Activated CD4-positive, CD25-positive, alpha-beta regulatory T cell treated with anti-CD3 and anti-CD28 coated beads, Interleukin-2, amount 50 U/mL, for 24 hours (primary cell): ENCODE data around the gene PACSIN3.
"Not testable (repeated sequence)": the region's sequence is repeated elsewhere in the genome, so short reads cannot be mapped to it uniquely, and the experiment has no call there.

Experiments
- ATAC-seq, 2 donors: fragments of 150-1000 bp; cut with Tn5 transposase; one replicate each; pipeline ENCODE4 v1.10.0; 2021; ENCODE audit warnings: mild to moderate bottlenecking in 1 of 2, moderate library complexity in 1 of 2

Gene PACSIN3

DNA sequence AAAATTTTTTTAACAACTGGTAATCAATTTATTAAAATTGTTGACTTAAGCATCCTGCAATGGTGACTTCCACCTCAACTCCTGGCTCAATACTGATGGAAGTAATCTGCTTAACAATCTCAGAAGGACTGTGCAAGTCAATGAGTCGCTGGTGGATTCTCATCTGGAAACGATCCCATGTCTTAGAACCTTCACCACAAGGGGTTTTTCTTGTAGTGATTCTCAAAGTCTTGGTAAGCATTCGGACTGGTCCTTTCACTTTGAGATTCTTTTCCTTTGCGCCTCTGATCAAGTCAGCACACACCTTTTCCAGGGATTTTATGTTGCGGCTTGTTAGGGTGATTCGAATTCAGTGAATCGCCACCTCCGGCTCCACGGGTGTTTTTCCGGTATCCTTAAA, 4.9 kb upstream of the PACSIN3 start:
- not testable (repeated sequence) for ATAC-seq

DNA sequence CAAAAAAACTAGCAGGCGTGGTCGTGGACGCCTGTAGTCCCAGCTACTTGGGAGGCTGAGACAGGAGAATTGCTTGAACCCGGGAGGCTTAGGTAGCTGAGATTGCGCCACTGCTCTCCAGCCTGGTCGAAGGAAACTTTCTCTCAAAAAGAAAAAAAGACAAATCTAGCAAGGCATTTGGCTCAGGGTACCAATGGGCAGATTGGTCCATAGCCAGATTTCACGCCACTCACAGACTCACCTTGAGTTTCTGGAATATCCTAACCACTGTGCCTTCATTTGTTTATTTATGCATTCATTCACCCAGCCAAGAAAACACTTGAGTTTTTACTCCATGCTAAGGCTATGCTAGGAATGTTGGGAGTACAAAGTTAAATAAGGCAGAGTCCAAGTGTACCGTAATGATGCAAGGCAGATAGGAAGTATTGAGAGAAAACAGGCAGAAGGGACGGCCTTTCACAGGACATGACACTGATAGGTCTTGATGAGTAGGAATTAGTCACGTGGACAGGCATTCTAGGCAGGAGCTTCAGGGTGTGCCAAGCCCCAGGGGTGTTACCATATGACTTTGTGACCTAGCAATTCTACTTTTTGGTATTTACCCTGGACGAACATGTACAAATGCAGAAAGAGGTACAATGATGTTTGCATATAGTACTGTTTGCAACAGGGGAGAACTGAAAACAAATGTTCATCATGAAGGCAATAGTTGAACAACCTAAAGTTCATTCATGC, 3.0 kb upstream of the PACSIN3 start:
- no peak for ATAC-seq

DNA sequence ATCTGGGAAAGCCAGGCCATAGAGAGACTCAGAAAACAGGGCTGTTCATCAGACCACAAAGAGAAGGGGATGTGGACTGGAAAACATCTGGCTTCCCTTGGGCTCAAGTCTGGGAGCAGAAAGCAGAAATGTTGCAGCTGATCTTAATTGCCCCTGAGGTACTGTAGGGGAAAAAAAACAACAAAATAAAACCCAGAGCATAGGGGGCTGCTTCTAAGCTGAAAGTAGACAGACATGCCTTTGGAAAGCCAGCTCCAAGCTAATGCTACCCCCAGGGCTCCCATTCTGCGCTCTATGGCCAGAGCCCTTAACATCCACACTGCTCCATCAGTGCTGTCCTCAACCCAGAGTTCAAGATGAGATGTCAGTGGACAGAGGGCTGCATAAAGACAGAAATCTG, 2.0 kb upstream of the PACSIN3 start:
- ATAC-seq, result no peak

DNA sequence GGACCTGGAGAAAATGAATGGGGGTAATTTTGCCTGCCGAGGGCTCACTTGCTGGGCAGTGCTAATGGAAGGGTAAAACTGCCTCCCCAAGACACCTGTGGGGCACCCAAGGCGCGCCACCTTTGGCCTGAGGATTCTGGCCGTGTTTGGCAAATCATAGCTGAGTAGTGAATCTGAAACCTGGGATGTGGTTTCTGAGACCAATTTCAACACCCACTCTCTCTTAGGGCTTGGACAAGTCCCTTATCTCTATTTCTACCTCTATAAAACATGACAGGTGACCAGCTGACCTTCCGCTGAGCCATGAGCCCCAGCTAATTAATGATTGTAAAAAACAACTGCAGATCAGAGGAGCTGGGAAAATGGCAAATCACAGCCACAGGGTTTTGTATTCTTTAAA, 1.5 kb upstream of the PACSIN3 start:
- no peak for ATAC-seq

DNA sequence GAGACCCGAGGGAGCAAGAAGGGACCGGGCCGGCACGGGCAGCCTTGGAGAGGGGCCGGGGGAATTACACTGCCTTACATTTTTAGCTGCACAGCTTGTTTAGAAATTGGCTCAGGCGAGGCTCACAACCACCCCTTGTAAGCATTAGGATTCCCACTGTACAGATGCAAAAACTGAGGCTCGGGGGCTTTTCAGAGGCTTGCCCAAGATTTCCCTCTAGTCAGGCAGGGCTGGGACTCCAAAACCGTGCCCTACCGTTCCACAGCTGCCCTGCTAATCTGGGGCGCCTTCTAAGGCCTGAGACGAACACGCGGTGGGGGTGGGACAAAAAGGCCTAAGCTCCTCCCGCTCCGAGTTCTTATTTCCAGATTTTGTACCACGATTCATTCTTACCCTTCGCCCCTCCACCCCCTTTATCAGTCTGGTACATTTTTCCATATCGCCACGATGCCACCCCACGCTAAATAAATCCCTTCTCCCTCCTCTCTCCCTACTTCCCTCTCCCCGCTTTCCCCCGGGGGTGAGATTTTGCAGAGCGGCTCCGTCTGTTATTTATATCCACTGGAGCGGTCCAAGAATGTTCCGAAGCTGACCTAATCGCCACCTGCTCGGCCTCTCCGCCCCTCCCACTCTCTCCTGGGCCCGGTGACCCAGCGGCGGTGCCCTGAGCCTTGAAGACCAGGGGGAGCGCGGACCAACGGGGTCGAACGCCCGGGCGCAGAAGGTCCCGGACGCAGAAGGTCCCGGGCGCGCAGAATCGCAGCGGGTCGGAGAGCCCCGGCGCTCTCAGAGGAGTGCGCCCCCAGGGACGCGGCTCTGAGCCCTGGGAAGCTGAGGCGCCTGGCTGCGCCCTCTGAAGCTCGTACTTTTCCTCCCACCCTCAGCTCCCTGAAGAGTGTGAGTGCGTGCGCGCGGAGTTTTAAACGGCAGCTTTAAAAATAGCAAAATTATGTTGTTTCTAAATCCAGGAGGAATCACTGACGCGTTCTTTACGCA, 764 bp upstream of the PACSIN3 start:
- ATAC-seq, result peak; percentile 57 to 66

DNA sequence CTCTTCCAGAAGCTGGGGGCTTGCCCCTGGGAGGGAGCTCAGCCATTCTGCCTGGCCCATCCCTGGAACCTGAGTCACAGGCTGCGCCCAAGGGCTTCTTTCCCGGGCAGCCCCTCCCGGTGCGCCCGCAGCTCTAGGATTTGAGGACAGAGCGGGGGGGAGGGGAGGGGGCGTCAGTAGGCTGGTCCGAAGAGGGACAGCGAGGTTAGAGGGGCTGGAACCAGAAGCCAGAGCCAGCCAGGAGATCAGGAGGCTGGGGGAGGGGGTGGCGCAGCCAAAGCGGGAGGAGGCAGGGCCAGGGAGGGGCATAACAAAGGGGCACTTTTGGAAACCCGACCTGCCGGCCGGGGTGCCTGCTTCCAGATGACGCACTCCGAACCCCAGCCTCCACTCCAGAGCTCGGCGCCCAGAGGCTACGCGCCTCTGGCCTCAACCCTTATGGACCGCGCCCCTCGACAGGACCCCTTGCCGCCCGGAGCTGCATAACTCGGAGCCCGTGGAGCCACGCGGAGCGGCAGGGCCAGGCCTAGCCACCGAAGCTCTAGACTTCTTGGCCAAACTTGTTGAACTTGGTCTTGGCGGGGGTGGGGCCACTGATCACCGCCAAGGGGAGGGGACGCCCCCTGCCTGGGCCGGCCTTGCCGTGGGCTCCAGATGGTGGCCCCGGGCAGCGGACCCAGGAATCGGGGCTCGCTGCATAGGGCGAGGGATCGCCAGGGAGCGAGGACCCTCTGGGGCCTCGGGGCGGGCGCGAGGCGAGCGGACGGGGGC, 744 bp downstream of the PACSIN3 start:
- ATAC-seq, result no peak

DNA sequence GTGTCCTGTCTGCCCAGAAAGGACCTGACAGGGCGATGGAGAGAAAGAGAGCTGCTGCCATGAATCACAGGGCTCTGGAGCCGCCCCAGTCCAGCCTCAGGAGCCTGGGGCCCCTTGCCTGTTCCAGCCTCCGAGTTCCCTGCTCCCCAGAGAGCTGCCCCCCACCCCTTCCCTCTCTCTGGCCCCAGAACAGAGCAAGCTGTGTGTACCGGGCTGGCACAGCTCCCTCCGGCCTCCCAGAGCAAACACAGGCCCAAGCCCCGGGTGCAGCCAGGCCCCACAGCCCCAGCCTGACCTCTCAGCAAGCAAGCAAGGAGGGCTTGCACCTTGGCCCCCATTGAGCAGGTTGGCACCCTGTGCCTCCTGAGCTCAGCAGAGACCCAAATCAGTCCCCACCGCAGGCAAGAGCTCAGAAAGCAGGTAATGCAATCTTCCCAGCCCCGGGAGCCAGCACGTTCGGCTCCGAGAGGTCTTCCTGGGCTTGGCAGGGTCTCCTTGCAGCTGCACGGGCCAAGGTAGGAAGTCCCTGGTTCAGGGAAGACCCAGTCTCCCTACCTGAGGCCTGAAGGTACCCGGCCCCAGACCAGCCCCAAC, 1.4 kb downstream of the PACSIN3 start:
- no peak for ATAC-seq

DNA sequence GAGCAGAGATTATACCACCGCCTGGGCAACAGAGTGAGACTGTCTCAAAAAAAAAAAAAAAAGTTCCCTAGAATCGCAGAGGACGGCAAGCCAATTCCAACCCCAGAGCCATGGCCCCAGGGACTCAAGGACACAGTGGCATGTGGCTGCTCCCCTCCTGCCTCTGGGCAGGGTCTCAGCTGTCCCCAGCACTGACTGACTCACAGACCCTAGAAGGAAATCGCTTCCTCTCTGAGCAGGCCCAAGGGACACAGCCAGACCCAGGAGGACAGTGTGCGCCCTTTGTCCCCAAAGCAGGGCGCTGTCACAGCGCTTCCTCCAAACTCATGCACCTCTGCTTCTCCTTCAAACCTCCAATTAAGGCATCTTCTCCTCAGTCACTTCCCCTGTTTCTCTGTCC, 2.3 kb downstream of the PACSIN3 start:
- ATAC-seq, result no peak

DNA sequence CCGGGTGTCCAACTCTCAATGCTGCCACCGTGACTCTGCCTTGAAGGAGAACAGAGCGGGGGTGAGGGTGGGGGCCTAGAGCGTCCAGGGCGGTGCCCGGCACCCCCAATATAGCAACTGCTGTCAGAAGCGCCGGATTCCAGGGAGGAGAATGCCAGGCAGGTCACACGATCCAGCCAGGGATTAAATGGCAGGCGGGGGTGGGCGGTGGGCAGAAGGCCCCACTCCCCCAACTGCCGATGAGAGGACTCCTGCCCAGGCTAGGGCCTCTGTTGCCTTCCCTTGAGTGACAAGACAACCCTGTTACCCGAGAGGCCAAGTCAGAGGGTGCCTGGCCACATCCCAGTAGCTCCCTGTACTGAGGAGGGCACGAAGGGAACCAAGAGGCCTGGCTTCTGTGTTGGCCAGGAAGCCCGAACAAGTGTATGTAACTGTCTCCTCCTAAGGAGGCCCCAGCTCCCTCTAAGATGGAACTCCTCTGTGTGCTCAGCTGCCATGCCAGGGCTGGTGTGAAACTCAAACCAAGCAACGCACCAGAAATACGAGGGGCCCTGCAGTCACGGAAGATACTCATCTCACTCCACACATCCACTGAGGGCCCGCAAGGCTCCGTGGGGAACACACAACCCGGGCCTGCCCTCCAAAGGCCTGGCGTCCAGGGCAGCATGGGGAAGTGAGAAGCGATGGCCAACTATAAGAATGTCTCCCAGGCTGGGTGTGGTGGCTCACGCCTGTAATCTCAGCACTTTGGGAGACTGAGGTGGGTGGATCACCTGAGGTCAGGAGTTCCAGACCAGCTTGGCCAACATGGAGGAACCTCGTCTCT, 3.0 kb downstream of the PACSIN3 start:
- ATAC-seq, result no peak

DNA sequence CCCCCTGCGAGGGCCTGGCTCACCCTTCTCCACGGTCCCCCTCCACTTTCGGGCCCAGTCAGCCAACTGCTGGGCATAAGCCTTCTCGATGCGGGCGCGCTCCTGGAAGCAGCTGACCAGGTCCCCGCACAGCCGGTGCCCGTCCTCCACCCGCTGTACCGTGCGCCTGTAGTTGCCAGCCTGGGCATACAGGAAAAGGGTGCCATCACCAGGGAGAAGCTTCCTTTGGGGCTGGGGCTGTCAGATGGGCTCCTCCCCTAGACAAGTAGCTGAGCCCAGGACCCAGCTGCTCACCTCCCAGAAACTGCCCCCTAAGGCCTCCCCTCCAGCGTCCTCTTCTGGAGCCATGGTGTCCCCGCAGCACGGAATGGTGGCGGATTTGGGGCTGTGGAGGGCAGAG, 3.9 kb downstream of the PACSIN3 start:
- ATAC-seq, result no peak

DNA sequence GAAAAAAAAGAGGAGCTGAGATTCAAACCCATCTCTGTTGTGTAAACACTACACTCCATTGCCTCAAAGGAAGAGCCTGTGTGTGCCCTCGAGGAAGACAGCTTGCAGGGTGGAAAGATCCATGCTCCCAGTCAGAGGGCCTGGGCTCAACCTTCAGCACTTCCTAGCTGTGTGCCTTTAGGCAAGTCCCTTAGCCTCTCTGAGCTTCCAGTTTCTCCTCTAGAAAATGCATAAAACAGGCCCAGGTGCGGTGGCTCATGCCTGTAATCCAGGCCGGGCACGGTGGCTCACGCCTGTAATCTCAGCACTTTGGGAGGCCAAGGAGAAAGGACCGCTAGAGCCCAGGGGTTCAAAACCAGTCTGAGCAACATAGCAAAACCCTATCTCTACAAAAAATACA, 5.0 kb downstream of the PACSIN3 start:
- no peak for ATAC-seq

DNA sequence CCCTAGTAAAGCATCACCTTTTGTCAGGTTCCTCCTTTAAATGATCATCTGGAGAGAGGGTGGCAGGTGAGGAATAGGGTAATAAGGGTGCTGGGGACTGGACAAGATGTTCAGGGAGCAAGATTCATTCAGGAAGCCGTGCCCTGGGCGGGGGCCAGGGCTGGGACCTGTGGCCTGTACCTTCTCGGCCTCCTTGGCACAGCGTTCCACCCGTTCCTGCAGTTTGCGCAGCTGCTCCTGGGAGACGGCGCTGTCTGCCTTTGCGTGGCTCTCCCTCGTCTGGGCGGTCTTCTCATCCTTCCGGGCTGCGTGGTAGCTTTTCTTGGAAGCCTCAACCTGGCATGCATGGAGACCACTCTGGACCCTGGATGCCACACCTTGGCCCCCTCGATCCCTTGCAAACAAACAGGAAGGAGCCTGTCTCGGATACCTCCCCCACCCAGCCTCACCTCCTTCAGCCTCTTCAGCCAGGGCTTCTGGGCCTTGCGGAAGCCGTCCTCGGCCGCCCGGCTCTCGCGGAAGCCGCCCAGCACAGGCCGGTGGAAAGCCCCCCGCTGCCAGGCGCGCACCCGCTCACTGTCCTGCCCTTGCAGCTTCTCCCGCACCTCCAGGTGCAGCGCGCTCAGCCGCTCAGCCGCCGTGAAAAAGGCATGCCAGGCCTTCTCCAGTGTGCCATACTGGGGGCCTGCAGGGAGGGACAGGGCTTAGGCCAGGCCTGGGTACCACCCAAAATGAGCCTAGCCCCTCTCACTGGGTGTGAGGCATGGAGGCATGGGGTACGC, 6.0 kb downstream of the PACSIN3 start:
- no peak for ATAC-seq

DNA sequence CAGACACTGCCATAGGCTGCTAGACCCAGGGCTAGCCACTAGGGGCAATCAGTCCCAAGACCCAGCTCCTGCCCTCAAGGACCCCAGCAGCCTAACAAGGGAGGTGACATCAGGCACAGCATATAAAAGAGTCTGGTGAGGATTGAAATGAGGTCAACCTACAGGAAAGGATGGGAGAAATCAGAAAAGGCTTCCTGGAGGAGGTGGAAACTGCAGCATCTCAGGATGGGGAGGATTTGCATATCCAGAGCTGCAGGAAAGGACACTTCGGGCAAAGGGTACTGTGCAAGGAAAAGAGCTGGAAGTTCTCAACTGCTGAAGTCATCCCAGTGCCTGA, 6.6 kb downstream of the PACSIN3 start:
- no peak for ATAC-seq

DNA sequence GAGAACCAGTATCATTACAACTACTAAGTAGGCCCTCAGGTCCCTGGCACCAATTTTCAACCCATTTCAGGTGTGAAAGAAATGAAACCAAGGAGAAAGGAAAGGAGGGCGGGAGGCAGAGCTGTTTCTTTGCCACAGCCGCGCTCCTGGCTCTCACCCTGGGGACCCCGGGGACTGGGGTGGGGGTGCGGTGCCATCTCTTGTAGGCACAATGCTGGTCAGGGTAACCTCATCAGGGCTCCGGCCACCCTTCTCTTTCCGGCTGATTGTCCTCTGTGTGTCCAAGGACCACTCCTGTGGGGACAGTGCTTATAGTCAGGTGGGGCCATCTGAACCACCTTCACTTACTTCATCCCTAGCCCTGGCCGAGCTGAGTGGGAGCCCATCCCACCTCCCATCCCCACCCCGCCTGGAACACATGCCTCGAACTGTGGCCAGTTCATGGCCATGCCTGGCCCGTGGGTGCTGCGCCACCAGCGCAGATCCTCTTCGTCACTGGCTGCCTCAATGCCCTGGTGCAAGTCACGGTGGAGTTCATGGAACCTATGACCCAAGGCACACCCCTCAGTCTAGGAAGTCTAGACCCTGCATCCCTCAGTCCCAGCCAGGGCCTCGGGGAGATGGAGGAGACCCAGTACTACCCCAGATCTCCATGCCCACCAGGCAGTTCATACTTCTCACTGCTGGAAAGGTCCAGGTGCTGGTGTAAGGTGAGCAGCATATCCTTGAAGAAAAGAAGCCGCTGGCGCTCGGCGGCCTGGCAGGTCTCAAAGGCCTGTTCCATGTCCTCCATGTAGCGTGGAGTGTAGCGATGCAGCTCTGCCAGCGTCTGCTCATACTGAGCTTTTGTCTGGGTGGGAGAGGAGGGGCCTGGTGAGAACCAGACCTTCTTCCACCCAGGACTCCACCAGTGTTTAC, 7.2 kb downstream of the PACSIN3 start:
- no peak for ATAC-seq

DNA sequence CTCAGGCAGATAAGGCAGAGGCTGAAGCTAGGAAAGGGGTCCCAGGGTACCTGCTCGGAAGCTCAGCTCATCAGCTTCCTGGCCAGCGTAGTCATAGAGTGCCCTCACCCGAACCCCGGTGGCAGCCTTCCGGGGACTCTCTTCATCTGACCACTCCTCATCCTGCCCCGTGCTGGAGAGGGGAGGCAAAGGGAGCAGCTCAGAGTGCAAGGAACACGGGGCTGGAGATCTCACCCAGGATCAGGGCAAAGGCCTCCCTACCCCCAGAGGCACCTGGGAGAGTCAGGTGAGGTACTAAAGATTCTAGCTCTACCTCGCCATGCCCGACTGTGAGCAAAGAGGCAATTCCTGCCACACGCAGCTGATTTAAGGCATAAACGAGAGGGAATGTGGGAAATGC, 7.9 kb downstream of the PACSIN3 start:
- ATAC-seq, result no peak

DNA sequence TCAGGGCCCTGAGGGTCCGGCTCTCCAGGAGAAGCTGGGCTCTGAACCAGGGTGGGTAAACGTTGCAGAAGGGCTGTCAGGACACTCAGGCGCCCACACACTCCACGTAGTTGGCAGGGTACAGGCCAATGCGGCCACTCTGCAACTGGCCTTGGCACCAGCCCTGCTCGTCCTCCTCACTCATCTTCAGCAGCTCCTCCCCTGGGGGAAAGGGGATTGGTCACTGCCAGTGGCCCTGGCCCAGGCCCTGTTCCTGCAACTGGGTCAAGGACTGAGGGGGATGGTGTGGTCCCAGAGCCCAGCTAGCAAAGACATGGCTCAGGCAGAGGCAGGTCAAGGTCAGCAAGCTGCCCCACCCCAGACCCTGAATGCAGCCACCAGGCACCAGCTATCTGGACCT, 8.4 kb downstream of the PACSIN3 start:
- ATAC-seq, result no peak

DNA sequence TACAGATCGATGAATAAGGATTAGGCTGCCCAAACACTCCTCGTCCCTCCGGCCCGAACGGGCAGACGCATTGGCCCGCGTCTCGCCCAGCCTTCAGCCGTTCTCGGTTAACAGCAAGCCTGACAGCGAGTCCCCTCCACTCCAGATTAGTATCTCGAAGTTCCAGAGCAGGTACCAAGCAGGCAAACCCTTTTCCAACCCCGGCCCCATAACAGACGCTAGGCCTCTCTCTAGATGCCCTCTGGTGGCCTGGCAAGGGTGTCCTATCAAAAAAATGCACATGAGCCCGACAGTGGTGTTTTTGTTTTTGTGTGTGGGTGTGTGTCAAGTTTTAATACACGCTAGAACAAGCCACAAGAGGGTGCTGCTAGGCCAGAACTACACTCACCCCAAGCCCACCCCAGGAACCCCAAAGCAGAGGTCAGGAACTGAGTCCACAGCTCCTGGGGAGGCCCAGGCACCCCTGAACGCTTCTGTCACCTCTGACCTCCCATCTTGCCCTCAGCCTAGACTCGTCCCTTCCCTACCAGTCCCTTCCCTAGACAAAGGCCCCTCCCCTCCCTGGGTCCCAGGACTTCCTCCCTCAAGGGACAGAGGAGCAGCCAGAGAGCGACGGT, 8.9 kb downstream of the PACSIN3 start:
- ATAC-seq, result peak; percentile 63 to 65

DNA sequence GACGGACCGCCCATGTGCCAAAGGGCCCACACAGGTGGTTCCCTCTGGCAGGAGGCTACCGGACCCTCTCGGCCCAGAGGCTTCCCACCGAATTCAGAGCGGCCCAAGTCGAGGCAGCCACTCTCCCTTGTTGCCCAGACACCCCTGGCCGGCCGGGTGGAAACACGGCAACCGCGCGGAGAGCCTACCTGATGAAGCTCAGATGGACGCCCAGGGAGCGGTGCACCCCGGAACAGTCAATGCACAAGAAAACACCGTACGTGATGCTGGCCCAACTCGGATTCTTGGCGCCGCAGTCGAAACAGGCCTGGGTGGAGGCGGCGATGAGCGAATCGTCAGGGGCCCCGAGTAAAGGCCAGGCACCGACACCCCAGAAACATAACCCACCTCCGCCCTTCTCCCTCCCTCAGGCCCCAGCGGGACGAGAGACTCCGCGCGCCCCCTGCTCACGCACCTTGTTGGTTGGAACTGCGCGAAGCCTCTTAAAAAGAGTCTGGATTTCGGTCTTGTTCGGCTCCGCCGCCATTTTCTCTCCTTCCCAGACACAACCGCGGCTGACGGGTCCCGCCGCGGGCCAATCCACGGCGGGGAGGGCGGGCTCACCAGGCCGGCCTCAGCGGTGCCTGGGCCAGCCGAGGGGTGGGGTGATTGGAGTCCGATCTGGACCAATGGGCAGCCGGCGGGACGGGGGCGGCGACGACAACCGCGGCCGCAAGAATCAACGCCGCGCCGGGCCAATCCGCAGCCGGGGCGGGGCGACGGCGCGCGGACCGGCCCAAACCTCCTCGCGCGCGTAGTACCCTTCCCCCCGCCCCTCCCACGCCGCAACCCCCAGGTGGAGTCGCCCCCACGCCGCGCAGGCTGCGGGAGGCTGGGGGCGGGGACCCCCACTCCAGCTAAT, 9.7 kb downstream of the PACSIN3 start, which contains the start of gene ARFGAP2:
Gene ARFGAP2, minus strand, starts transcription at position 552 of the 901 bp plus-strand sequence. Its CDS starts 26 bp downstream, at position 526.
- ATAC-seq, result peak; percentile 95 to 98
